Tibial artery (tissue), 4 donors: ENCODE data around the gene NR2F1-AS1.
"Not testable (repeated sequence)": the region's sequence is repeated elsewhere in the genome, so short reads cannot be mapped to it uniquely, and the experiment has no call there.

ENCODE experiments used
- DNase-seq, 2 donors: peaks; one replicate each; pipeline ENCODE4 v3.0.0-alpha.2; 2019
- H3K27ac ChIP-seq, 2 donors: fragments of 200-600 bp; sonication (generic) in 1 of 2; 1 replicate in 1 of 2; 2 replicates in 1 of 2; pipeline ENCODE4 v1.5.1; 2018 to 2019; ENCODE audit warnings: mild to moderate bottlenecking in 1 of 2
- H3K27me3 ChIP-seq, 2 donors: fragments of 200-600 bp; sonication (generic) in 1 of 2; one replicate each; pipeline versions ENCODE4 v1.5.1 to v1.6.0; 2016 to 2019
- H3K36me3 ChIP-seq, 3 donors: fragments of 200-600 bp; sonication (generic) in 2 of 3; one replicate each; pipeline ENCODE4 v1.5.1; 2016 to 2019; ENCODE audit warnings: mild to moderate bottlenecking in 2 of 3
- H3K4me1 ChIP-seq, 4 donors: fragments of 200-600 bp; sonication (generic) in 2 of 4; 1 replicate in 3 of 4; 2 replicates in 1 of 4; pipeline ENCODE4 v1.5.1; 2016 to 2019
- H3K4me3 ChIP-seq, 2 donors: fragments of 200-600 bp; sonication (generic) in 1 of 2; 1 replicate in 1 of 2; 2 replicates in 1 of 2; pipeline ENCODE4 v1.5.1; 2018 to 2019; ENCODE audit warnings: mild to moderate bottlenecking in 2 of 2
- H3K9me3 ChIP-seq, 3 donors: fragments of 200-600 bp; sonication (generic) in 1 of 3; one replicate each; pipeline ENCODE4 v1.5.1; 2016 to 2019
- CTCF ChIP-seq, 2 experiments: fragments of 200-600 bp in 1 of 2; fragments of 450-650 bp in 1 of 2; IDR thresholded peaks; one replicate each; pipeline ENCODE4 v1.5.1; 2017 to 2019; ENCODE audit warnings: antibody characterized with exemption in 2 of 2, mild to moderate bottlenecking in 1 of 2, moderate library complexity in 1 of 2
- intact Hi-C: fragments of 100-400 bp; cut with DNase I; formaldehyde crosslinking; loops from one replicate; pipeline ENCODE4 v1.15.0; 2023; ENCODE audit warnings: low total_unique reads

Gene NR2F1-AS1

GRCh38 chr5:93545872-93546271 lies 35.1 kb downstream of the NR2F1-AS1 start:
- H3K36me3 ChIP-seq = no peaks in the 10 kb centered on the region
- no peaks in the 10 kb centered on the region for H3K4me1 ChIP-seq
- intact Hi-C loops = no loop called here
- H3K9me3 ChIP-seq = no peaks in the 10 kb centered on the region
- H3K27me3 ChIP-seq = no peaks in the 10 kb centered on the region
- no peak overlapping the region for H3K4me3 ChIP-seq
- H3K27ac ChIP-seq = no peak overlapping the region
- no peak for TF ChIP-seq CTCF (IDR thresholded peaks at IDR 0.05)
- no peak for DNase-seq

GRCh38 chr5:93532370-93532769 lies 48.6 kb downstream of the NR2F1-AS1 start:
- H3K36me3 ChIP-seq = peaks cover 0 to 4% (median 0%) of the 10 kb centered on the region in 3 donors
- peak; percentile 78 to 83 for DNase-seq
- no peak overlapping the region for H3K27ac ChIP-seq
- TF ChIP-seq CTCF (IDR thresholded peaks at IDR 0.05) = no peak
- intact Hi-C loops = loop anchor here (5.0 kb wide), 1 partner anchor 1210 kb away; no protein-coding TSS in a partner anchor
- H3K9me3 ChIP-seq = peaks cover 0 to 8% (median 0%) of the 10 kb centered on the region in 3 donors
- H3K4me3 ChIP-seq = no peak overlapping the region
- no peaks in the 10 kb centered on the region for H3K27me3 ChIP-seq
- peaks cover 0 to 18% (median 2%) of the 10 kb centered on the region in 4 donors for H3K4me1 ChIP-seq

DNA sequence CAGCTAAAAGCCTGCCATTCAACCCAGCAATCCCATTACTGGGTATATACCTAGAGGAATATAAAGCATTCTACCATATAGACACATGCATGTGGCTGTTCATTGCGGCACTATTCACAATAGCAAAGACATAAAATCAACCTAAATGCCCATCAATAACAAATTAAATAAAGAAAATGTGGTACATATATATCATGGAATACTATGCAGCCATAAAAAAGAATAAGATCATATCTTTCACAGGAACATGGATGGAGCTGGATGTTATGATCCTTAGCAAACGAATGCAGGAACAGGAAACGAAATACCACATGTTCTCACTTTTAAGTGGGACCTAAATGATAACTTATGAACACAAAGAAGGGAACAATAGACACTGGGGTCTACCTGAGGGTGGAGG lies 59.2 kb downstream of the NR2F1-AS1 start:
- intact Hi-C loops = not testable (repeated sequence)

GRCh38 chr5:93519740-93520139 lies 61.3 kb downstream of the NR2F1-AS1 start:
- TF ChIP-seq CTCF (IDR thresholded peaks at IDR 0.05) = no peak
- Histone ChIP-seq H3K36me3 (no peaks in the 10 kb centered on the region), H3K9me3 (peaks cover 0 to 14% (median 5%) of the 10 kb centered on the region in 3 donors), H3K27ac (no peak overlapping the region), H3K4me1 (no peaks in the 10 kb centered on the region), H3K27me3 (no peaks in the 10 kb centered on the region), H3K4me3 (no peak overlapping the region)
- intact Hi-C loops = no loop called here
- no peak for DNase-seq

More for the DNA sequence above, 59.2 kb downstream of the NR2F1-AS1 start:
- peaks cover 0 to 14% (median 5%) of the 10 kb centered on the region in 3 donors for H3K9me3 ChIP-seq
- not testable (repeated sequence) for H3K27ac ChIP-seq, H3K4me3 ChIP-seq, H3K27me3 ChIP-seq, H3K4me1 ChIP-seq, DNase-seq, H3K36me3 ChIP-seq

- Histone ChIP-seq H3K27ac (no peak overlapping the region), H3K4me3 (no peak overlapping the region), H3K36me3 (no peaks in the 10 kb centered on the region), H3K27me3 (no peaks in the 10 kb centered on the region), H3K9me3 (peaks cover 0 to 7% (median 2%) of the 10 kb centered on the region in 3 donors), H3K4me1 (no peaks in the 10 kb centered on the region)
- intact Hi-C loops = no loop called here
- no peak for TF ChIP-seq CTCF (IDR thresholded peaks at IDR 0.05)
- no peak for DNase-seq
These were observed 63.2 kb downstream of the NR2F1-AS1 start for GRCh38 chr5:93517828-93518227.

- intact Hi-C loops = no loop called here
- no peak for TF ChIP-seq CTCF (IDR thresholded peaks at IDR 0.05)
- Histone ChIP-seq H3K36me3 (no peaks in the 10 kb centered on the region), H3K9me3 (no peaks in the 10 kb centered on the region), H3K4me1 (no peaks in the 10 kb centered on the region), H3K27me3 (no peaks in the 10 kb centered on the region), H3K4me3 (no peak overlapping the region), H3K27ac (no peak overlapping the region)
- no peak for DNase-seq
These were observed 67.7 kb downstream of the NR2F1-AS1 start for GRCh38 chr5:93513298-93513697.
